GM23338 (cell line): Measurements from ENCODE around the gene GIPC2. TPM values are rescaled to one million over a fixed set of nuclear protein-coding genes. Genes with fewer than 3 reads are reported as not detected.

ENCODE experiments used
- ATAC-seq: fragments of 200-7000 bp; cut with Tn5 transposase; 3 replicates; pipeline ENCODE4 v1.9.1; 2020
- DNase-seq: peaks from one replicate; pipeline ENCODE4 v3.0.0-alpha.2; 2015; ENCODE audit warnings: low spot score
- H2AFZ ChIP-seq: fragments of 200-600 bp; sonication (generic); 2 replicates; pipeline ENCODE4 v1.8.0; 2016; ENCODE audit warnings: antibody characterized with exemption, mild to moderate bottlenecking, moderate library complexity
- H3F3A ChIP-seq: fragments of 200-600 bp; sonication (generic); replicated peaks from 2 replicates; pipeline ENCODE4 v1.8.0; 2017; ENCODE audit warnings: antibody characterized with exemption, mixed run types, low read depth
- H3K27ac ChIP-seq: fragments of 200-600 bp; sonication (generic); 2 replicates; pipeline ENCODE4 v1.6.1; 2016; ENCODE audit warnings: low read depth
- H3K27me3 ChIP-seq: fragments of 200-600 bp; sonication (generic); 2 replicates; pipeline ENCODE4 v1.8.0; 2016; ENCODE audit warnings: mild to moderate bottlenecking, mixed run types, moderate library complexity; ENCODE audit not compliant: insufficient read depth
- H3K36me3 ChIP-seq: fragments of 200-600 bp; sonication (generic); 2 replicates; pipeline ENCODE4 v1.8.0; 2016; ENCODE audit warnings: mild to moderate bottlenecking; ENCODE audit not compliant: insufficient read depth
- H3K4me1 ChIP-seq: fragments of 200-600 bp; sonication (generic); 2 replicates; pipeline ENCODE4 v1.8.0; 2016; ENCODE audit warnings: mild to moderate bottlenecking, moderate library complexity; ENCODE audit not compliant: insufficient read depth
- H3K4me2 ChIP-seq: fragments of 200-600 bp; sonication (generic); 2 replicates; pipeline ENCODE4 v1.7.1; 2017; ENCODE audit warnings: mixed run types
- H3K4me3 ChIP-seq: fragments of 200-600 bp; sonication (generic); 2 replicates; pipeline ENCODE4 v1.6.1; 2016; ENCODE audit warnings: mixed run types
- H3K79me2 ChIP-seq: fragments of 200-600 bp; sonication (generic); replicated peaks from 2 replicates; pipeline ENCODE4 v1.8.0; 2017; ENCODE audit warnings: mild to moderate bottlenecking; ENCODE audit not compliant: insufficient read depth
- H3K9me2 ChIP-seq: fragments of 200-600 bp; sonication (generic); 2 replicates; pipeline ENCODE4 v1.8.0; 2017; ENCODE audit not compliant: insufficient read depth
- H4K20me1 ChIP-seq: fragments of 200-600 bp; sonication (generic); replicated peaks from 2 replicates; pipeline ENCODE4 v1.8.0; 2017; ENCODE audit warnings: mild to moderate bottlenecking; ENCODE audit not compliant: insufficient read depth
- H3K27ac Mint-ChIP-seq: 2 replicates; pipeline ENCODE4 v1.8.0; 2020; ENCODE audit warnings: inconsistent platforms, mild to moderate bottlenecking, moderate library complexity, mixed read lengths
- H3K27me3 Mint-ChIP-seq: 3 replicates; pipeline ENCODE4 v1.8.0; 2022; ENCODE audit warnings: low read depth, mild to moderate bottlenecking, moderate library complexity, mixed read lengths, inconsistent platforms; ENCODE audit not compliant: insufficient read depth, poor library complexity
- H3K36me3 Mint-ChIP-seq: 3 replicates; pipeline ENCODE4 v1.8.0; 2021; ENCODE audit warnings: low read depth, mild to moderate bottlenecking, inconsistent platforms, moderate library complexity, mixed read lengths
- H3K4me1 Mint-ChIP-seq: 3 replicates; pipeline ENCODE4 v1.8.0; 2020; ENCODE audit warnings: mild to moderate bottlenecking, inconsistent platforms, mixed read lengths
- H3K4me3 Mint-ChIP-seq: 3 replicates; pipeline ENCODE4 v1.8.0; 2021; ENCODE audit warnings: moderate library complexity, mild to moderate bottlenecking, inconsistent platforms, mixed read lengths
- H3K9me3 Mint-ChIP-seq: 3 replicates; pipeline ENCODE4 v1.8.0; 2020; ENCODE audit warnings: moderate library complexity, mild to moderate bottlenecking, inconsistent platforms, mixed read lengths
- CREB1 ChIP-seq: fragments of 250-450 bp; sonication (Bioruptor Pico); IDR thresholded peaks from 2 replicates; pipeline ENCODE4 v1.5.0; 2020; ENCODE audit warnings: low read depth, mild to moderate bottlenecking, moderate library complexity
- EZH2 ChIP-seq: fragments of 200-600 bp; sonication (generic); IDR thresholded peaks from one replicate; pipeline ENCODE4 v1.8.0; 2017; ENCODE audit warnings: antibody characterized with exemption, mild to moderate bottlenecking, low read depth; ENCODE audit not compliant: unreplicated experiment
- EZH2phosphoT487 ChIP-seq: fragments of 200-600 bp; sonication (generic); IDR thresholded peaks from one replicate; pipeline ENCODE4 v1.8.1; 2018; ENCODE audit warnings: antibody characterized with exemption; ENCODE audit not compliant: unreplicated experiment
- JUNB ChIP-seq: IDR thresholded peaks from one replicate; pipeline ENCODE4 v1.6.1; 2016; ENCODE audit warnings: antibody characterized with exemption; ENCODE audit not compliant: unreplicated experiment
- POLR2AphosphoS5 ChIP-seq: IDR thresholded peaks from 2 replicates; pipeline ENCODE4 v1.6.1; 2016; ENCODE audit warnings: antibody characterized with exemption, low read depth
- REST ChIP-seq: IDR thresholded peaks from one replicate; pipeline ENCODE4 v1.6.1; 2018; ENCODE audit warnings: antibody characterized with exemption; ENCODE audit not compliant: unreplicated experiment
- STAT1 ChIP-seq: IDR thresholded peaks from one replicate; pipeline ENCODE4 v1.6.1; 2016; ENCODE audit warnings: antibody characterized with exemption; ENCODE audit not compliant: unreplicated experiment
- ZNF114 ChIP-seq: fragments of 250-450 bp; sonication (Bioruptor Pico); IDR thresholded peaks from 2 replicates; pipeline ENCODE4 v1.5.0; 2020; ENCODE audit warnings: mild to moderate bottlenecking, moderate library complexity
- polyA plus RNA-seq: library from polyadenylated mRNA; unstranded; fragments of >200 nt; fragmentation: Nextera tagmentation; extraction: Ambion mirVana; gene quantifications from 2 replicates; pipeline ENCODE4 v1.2.1, GENCODE V29; 2016
- total RNA-seq: library from RNA; depleted of rRNA; stranded (reverse); fragments of >200 nt; shearing (Covaris generic); gene quantifications from 2 replicates; pipeline ENCODE4 v1.2.3, GENCODE V29; 2014
- TF ChIP-seq, protein P1 (sequence below): fragments of 250-450 bp; sonication (Bioruptor Pico); IDR thresholded peaks from 2 replicates; pipeline ENCODE4 v1.5.0; 2020; ENCODE audit warnings: mild to moderate bottlenecking, moderate library complexity
- TF ChIP-seq, protein P2 (sequence below), 2 experiments: fragments of 200-600 bp in 1 of 2; sonication (generic) in 1 of 2; conservative IDR thresholded peaks; 2 replicates each; pipeline versions ENCODE4 v1.5.1 to v1.6.1; 2016 to 2017; ENCODE audit warnings: antibody characterized with exemption in 2 of 2, low read depth in 2 of 2, mild to moderate bottlenecking in 2 of 2, moderate library complexity in 1 of 2

Gene GIPC2
- total and polyA plus RNA-seq, 2 experiments from 2014 or later = 1.2 to 1.5 TPM

DNA sequence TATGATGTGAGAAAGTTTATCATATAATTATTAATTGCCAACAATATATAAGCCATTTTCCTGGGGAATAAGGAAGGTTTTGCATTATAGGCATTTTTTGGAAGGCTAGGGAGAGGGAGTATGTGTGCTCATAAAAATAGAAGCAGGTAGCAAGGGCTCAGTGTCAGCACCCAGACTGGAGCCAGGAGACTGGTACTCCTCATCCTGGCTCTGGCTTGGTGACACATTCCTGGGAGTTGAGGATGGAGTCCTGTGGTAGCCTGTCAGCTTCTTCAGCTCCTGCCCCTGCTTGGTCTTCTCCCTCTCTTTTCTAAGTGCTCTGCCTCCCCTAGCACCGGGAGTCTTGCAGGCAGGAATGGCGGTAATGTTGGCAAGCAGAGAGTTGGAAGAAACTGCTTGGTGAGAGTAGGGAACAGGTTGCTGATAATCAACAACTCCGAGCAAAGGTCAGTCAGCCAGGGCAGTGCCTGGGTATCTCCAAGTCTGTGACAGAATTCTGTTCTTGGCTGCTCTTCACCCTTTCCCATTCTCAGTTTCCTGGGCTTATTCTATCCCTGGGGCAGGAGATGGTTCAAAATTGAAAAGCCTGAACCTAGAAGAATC, 23.0 kb downstream of the GIPC2 start (continued):
- TF ChIP-seq, protein P1, sequence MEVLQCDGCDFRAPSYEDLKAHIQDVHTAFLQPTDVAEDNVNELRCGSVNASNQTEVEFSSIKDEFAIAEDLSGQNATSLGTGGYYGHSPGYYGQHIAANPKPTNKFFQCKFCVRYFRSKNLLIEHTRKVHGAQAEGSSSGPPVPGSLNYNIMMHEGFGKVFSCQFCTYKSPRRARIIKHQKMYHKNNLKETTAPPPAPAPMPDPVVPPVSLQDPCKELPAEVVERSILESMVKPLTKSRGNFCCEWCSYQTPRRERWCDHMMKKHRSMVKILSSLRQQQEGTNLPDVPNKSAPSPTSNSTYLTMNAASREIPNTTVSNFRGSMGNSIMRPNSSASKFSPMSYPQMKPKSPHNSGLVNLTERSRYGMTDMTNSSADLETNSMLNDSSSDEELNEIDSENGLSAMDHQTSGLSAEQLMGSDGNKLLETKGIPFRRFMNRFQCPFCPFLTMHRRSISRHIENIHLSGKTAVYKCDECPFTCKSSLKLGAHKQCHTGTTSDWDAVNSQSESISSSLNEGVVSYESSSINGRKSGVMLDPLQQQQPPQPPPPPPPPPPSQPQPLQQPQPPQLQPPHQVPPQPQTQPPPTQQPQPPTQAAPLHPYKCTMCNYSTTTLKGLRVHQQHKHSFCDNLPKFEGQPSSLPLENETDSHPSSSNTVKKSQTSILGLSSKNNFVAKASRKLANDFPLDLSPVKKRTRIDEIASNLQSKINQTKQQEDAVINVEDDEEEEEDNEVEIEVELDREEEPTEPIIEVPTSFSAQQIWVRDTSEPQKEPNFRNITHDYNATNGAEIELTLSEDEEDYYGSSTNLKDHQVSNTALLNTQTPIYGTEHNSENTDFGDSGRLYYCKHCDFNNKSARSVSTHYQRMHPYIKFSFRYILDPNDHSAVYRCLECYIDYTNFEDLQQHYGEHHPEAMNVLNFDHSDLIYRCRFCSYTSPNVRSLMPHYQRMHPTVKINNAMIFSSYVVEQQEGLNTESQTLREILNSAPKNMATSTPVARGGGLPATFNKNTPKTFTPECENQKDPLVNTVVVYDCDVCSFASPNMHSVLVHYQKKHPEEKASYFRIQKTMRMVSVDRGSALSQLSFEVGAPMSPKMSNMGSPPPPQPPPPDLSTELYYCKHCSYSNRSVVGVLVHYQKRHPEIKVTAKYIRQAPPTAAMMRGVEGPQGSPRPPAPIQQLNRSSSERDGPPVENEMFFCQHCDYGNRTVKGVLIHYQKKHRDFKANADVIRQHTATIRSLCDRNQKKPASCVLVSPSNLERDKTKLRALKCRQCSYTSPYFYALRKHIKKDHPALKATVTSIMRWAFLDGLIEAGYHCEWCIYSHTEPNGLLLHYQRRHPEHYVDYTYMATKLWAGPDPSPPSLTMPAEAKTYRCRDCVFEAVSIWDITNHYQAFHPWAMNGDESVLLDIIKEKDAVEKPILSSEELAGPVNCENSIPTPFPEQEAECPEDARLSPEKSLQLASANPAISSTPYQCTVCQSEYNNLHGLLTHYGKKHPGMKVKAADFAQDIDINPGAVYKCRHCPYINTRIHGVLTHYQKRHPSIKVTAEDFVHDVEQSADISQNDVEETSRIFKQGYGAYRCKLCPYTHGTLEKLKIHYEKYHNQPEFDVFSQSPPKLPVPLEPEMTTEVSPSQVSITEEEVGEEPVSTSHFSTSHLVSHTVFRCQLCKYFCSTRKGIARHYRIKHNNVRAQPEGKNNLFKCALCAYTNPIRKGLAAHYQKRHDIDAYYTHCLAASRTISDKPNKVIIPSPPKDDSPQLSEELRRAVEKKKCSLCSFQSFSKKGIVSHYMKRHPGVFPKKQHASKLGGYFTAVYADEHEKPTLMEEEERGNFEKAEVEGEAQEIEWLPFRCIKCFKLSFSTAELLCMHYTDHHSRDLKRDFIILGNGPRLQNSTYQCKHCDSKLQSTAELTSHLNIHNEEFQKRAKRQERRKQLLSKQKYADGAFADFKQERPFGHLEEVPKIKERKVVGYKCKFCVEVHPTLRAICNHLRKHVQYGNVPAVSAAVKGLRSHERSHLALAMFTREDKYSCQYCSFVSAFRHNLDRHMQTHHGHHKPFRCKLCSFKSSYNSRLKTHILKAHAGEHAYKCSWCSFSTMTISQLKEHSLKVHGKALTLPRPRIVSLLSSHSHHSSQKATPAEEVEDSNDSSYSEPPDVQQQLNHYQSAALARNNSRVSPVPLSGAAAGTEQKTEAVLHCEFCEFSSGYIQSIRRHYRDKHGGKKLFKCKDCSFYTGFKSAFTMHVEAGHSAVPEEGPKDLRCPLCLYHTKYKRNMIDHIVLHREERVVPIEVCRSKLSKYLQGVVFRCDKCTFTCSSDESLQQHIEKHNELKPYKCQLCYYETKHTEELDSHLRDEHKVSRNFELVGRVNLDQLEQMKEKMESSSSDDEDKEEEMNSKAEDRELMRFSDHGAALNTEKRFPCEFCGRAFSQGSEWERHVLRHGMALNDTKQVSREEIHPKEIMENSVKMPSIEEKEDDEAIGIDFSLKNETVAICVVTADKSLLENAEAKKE (CRISPR knock-in tag) = no peak
- no peak for TF ChIP-seq REST

GRCh38 chr1:78069784-78070183, 24.0 kb downstream of the GIPC2 start:
- TF ChIP-seq POLR2AphosphoS5 = no peak
- TF ChIP-seq REST = no peak
- TF ChIP-seq STAT1 = no peak
- no peak for TF ChIP-seq JUNB
- TF ChIP-seq CREB1 (CRISPR knock-in tag) = no peak
- no peak for TF ChIP-seq ZNF114
- TF ChIP-seq EZH2phosphoT487 = no peak
- TF ChIP-seq, protein P2, sequence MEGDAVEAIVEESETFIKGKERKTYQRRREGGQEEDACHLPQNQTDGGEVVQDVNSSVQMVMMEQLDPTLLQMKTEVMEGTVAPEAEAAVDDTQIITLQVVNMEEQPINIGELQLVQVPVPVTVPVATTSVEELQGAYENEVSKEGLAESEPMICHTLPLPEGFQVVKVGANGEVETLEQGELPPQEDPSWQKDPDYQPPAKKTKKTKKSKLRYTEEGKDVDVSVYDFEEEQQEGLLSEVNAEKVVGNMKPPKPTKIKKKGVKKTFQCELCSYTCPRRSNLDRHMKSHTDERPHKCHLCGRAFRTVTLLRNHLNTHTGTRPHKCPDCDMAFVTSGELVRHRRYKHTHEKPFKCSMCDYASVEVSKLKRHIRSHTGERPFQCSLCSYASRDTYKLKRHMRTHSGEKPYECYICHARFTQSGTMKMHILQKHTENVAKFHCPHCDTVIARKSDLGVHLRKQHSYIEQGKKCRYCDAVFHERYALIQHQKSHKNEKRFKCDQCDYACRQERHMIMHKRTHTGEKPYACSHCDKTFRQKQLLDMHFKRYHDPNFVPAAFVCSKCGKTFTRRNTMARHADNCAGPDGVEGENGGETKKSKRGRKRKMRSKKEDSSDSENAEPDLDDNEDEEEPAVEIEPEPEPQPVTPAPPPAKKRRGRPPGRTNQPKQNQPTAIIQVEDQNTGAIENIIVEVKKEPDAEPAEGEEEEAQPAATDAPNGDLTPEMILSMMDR (conservative IDR thresholded peaks at IDR 0.05; ENCODE audit: low read depth in 2 of 2) = no peak
- TF ChIP-seq EZH2 = no peak
- H4K20me1 ChIP-seq = no peaks in the 10 kb centered on the region

More at GRCh38 chr1:78069784-78070183, 24.0 kb downstream of the GIPC2 start:
- H3F3A ChIP-seq = no peaks in the 10 kb centered on the region
- no peaks in the 10 kb centered on the region for H3K36me3 ChIP-seq
- DNase-seq (no peak), ATAC-seq (no peak)
- H3K4me3 ChIP-seq = no peak overlapping the region
- H3K9me3 Mint-ChIP-seq = no peaks in the 10 kb centered on the region
- H3K4me1 ChIP-seq = no peaks in the 10 kb centered on the region
- H3K4me1 Mint-ChIP-seq = no peaks in the 10 kb centered on the region
- no peaks in the 10 kb centered on the region for H3K79me2 ChIP-seq
- H2AFZ ChIP-seq = no peak overlapping the region
- H3K36me3 Mint-ChIP-seq = no peaks in the 10 kb centered on the region
- H3K4me2 ChIP-seq = no peak overlapping the region
- H3K27ac ChIP-seq = no peak overlapping the region
- no peak overlapping the region for H3K4me3 Mint-ChIP-seq
- no peak overlapping the region for H3K27ac Mint-ChIP-seq
- no peaks in the 10 kb centered on the region for H3K27me3 ChIP-seq
- peaks cover 3% of the 10 kb centered on the region; the same call in 1 of the 2 replicates for H3K9me2 ChIP-seq
- H3K27me3 Mint-ChIP-seq = peaks cover 4% of the 10 kb centered on the region
